GM19395 (cell line): ENCODE data around the gene MT1H.

Experiments used
- ATAC-seq: cut with Tn5 transposase; IDR thresholded peaks from one replicate; pipeline ENCODE4 v1.9.1; 2021; ENCODE audit warnings: mild to moderate bottlenecking, moderate library complexity; ENCODE audit not compliant: unreplicated experiment

MT1H gene

GRCh38 chr16:56684256-56684925 lies 14.8 kb downstream of the MT1H start:
- no peak for ATAC-seq

DNA sequence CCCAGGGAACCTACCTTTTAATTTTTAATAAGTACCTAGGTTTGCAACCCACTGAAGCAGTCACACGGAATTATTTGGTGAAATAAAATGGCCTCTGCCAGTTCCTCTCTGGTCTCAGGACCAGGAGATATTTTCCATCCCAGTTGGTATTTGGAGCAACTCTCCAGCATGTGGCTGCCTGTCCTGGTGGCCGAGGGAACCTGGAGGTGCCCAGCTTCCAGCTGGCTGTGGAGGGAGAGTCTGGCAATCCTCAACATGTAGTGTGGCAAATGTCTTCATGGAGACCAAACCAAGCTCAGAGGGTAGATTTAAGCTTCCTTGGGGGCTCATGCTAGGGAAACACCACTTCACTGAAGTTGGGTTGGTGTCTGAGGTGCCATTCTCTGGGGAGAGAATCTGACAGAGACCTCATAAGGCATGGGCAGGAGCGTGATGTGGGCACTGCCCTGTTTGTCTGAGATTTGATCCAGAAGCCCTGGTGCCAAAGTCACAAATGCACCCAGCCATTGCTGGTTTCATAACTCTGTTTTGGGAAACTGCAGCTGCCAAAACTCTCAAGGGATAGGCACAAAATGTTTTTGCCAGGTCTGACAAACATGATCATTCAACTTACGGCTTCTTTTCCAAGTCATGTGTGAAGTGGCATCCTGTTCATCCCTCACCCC lies 15.4 kb downstream of the MT1H start:
- no peak for ATAC-seq

GRCh38 chr16:56686758-56687157 lies 17.1 kb downstream of the MT1H start:
- ATAC-seq, result no peak

GRCh38 chr16:56688762-56689161 lies 19.1 kb downstream of the MT1H start:
- ATAC-seq, result no peak

GRCh38 chr16:56689171-56689570 lies 19.6 kb downstream of the MT1H start:
- no peak for ATAC-seq

DNA sequence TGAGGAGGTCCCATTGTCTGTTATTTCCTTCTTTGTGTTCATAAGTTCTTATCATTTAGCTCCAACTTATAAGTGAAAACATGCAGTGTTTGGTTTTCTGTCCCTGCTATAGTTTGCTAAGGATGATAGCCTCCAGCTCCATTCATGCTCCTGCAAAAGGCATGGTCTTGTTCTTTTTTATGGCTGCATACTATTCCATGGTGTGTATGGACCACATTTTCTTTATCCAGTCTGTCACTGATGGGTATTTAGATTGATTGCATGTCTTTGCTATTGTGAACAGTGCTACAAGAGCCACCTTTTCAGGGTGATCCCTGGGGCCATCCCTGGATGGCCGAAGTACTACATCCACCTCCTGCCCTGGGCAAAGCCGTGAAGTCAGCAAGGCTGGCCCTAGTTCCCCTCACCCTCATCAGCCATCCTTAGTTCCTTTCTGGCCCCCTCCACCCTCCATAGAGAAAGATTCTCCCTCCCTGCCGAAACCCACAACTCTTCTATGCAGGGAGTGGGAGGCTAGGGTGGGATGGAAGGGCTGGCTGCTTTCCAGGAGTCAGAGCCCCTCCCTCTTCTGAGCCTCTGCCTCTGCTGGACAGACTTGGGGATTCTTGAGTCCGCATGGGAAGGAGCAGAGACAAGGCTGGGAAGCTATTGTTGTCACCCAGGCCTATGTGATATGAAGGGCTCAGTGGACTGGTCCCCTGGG lies 21.0 kb downstream of the MT1H start:
- no peak for ATAC-seq

- ATAC-seq, result no peak
Observed at GRCh38 chr16:56691885-56692284, 22.3 kb downstream of the MT1H start.

- no peak for ATAC-seq
Observed at GRCh38 chr16:56695246-56695645, 25.6 kb downstream of the MT1H start.

- no peak for ATAC-seq
Observed at GRCh38 chr16:56697456-56698155, 28.0 kb downstream of the MT1H start.

DNA sequence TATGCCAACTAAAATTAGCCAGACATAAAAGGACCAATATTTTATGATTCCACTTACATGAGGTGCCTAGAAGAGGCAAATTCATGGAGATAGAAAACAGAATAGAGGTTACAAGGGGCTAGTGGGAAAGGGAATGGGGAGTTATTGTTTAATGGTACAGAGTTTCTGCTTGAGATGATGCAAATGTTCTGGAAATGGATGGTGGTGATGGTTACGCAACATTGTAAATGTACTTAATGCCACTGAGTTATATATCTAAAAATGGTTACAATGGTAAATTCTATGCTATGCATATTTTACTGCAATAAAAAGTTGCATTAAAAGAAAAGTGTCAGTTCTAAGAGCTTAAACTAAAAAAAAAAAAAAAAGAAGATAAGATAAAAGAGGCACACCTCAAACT lies 30.6 kb downstream of the MT1H start:
- no peak for ATAC-seq

DNA sequence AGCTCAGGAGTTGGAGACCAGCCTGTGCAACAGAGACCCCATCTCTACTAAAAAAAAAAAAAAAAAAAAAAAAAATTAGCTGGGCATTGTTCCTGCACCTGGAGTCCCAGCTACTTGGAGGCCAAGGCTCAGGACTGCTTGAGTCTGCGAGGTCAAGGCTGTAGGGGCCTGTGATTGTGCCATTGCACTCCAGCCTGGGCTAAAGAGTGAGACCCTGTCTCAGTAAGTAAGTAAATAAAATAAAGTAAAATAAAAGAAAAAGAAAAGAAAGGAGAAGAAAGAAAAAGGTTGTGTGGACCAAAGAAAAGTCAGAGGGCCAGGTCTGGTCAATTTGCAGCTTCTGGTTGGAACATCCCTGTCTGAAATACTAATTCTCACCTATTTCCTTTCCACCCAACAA lies 31.0 kb downstream of the MT1H start:
- ATAC-seq, result no peak

DNA sequence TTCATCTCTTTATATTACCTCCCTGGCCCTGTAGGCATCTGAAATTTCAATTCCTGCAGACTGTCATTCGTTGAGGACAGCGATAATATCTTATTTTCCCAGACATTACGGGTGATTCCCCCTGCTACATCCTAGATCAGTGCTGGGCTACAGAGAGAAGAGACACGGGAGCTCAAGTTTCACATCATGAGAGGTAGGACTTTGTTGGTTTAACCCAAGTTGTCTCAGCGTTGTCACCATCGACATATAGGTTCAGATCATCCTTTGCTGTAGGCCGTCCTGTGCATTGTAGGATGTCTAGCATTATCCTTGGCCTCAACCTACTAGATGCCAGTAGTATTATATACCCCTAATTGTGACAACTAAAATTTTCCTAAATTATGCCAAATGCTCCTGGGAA lies 31.9 kb downstream of the MT1H start:
- no peak for ATAC-seq

GRCh38 chr16:56702836-56703235 lies 33.2 kb downstream of the MT1H start:
- ATAC-seq, result no peak

DNA sequence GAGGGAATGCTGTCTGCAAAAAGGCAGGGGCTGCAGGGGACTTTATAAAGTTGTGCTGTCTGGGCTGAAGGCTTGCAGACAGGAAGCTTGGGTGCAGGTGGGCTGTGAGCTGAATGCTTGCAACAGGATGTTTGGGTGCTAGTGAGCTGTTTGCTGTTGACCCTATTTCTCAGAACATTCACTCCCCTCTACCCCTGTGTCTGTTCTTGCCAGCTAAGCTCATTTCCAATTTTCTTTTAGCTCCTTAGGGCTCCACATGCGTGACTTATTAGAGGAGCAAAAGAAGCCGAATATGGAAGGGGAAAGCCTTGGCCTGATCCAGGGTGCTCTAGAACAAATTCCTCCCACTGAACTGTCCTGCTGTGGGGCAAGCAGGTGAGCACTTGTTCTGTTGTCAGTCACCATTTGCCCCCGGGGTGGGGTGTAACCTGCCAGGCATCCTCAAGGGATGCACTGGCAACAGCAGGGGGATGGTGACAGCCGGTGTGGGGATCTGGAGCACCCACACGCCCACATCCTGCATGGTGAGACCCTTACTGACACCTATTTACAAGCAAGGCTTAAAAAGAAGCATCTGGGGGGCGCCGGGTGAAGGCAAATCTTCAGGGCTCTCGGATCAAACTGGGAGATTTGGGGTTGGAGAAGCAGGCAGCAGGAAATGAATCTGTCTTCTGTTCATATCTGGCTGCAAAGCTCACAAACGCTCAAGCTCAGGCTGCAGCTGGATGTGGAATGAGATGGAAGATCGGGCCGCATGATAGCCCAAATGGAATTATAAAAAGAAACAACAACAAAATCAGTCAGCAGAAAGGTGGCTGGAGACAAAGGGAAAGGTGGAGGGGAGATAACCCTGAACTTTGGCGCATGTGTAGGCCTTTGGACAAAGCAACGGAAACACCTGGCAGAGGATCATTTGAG lies 39.2 kb downstream of the MT1H start:
- no peak for ATAC-seq

GRCh38 chr16:56709443-56710040 lies 39.9 kb downstream of the MT1H start:
- ATAC-seq, result no peak

DNA sequence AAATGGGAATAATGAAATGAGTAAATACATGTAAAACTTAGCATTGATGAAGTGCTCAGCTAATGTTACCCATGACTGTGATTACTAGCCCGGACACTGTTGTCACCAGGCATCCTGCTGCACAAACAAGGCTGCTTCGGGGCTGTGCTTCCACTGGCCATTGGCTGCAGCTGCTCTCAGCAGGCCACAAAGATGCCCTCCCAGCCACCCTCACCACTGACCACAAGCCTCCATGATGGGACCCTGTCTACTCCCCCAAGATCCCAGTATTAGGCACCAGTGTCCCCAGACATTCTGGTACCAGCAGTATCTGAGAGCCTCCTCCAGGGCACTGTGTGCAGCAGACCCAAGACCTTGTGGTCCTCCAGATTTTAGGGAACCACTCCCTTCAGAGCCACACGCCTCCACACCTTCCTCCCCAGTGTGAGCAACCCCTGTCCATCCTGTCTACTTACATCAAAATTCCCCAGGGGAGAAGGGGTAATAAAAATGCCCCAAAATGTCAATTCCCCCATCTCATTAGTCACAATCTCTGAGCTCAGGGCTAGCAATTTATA lies 40.6 kb downstream of the MT1H start:
- ATAC-seq, result no peak

GRCh38 chr16:56711862-56712261 lies 42.2 kb downstream of the MT1H start:
- no peak for ATAC-seq

DNA sequence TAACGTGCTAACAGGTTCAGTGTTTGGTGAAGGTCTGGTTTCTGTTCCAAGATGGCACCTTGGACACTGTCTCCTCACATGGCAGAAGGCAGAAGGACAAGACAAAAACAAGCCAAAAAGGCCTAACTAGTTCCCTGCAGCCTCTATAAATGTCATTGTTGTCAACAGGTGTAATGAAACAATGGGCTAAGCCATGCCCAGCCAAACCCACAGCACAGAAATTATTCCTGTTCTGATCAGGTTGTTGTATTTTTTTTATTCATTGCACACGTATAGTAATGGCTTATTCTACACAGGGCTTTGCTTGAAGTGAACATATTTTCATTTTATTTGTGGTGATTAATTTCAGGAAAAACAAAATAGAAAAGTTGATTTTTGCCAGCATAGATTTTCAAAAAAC lies 44.2 kb downstream of the MT1H start:
- ATAC-seq, result no peak

DNA sequence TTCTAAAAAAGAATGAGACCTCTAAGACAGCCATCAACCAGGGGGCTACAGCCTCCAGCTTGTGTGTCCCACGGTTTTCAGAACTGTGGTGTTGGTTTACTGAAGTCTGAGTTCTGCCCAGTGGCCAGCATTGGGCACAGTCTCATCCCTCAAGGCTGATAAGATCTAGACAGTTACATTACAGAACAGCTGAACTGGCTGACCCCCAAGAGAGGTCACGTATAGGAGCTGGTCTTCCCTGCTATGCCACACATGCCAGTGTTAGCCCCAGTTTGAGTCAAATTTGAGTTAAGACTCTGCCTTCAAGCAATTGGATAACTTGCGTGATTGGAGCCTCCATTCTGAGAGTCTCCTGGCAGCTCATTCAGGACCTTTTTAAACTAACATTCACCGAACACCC lies 45.5 kb downstream of the MT1H start:
- no peak for ATAC-seq

GRCh38 chr16:56716761-56717160 lies 47.1 kb downstream of the MT1H start:
- ATAC-seq, result no peak
